Inflammatory macrophage treated with lipopolysaccharide for 1 hour (primary cell): ENCODE measurements around the gene ARL8B.
"Not testable (repeated sequence)": the region's sequence is repeated elsewhere in the genome, so short reads cannot be mapped to it uniquely, and the experiment has no call there.

ENCODE experiments used
- DNase-seq, 2 donors: peaks; one replicate each; pipeline ENCODE4 v3.0.0-alpha.2; 2020 to 2022

The ARL8B gene

DNA sequence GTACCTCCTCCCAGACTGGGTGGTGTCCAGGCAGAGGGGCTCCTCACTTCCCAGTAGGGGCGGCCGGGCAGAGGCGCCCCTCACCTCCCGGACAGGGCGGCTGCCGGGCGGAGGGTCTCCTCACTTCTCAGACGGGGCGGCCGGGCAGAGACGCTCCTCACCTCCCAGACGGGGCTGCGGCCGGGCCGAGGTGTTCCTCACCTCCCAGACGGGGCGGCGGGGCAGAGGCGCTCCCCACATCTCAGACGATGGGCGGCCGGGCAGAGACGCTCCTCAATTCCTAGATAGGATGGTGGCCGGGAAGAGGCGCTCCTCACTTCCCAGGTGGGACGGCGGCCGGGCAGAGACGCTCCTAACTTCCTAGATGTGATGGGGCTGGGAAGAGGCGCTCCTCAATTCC, 8.4 kb upstream of the ARL8B start:
- DNase-seq, result not testable (repeated sequence)

DNA sequence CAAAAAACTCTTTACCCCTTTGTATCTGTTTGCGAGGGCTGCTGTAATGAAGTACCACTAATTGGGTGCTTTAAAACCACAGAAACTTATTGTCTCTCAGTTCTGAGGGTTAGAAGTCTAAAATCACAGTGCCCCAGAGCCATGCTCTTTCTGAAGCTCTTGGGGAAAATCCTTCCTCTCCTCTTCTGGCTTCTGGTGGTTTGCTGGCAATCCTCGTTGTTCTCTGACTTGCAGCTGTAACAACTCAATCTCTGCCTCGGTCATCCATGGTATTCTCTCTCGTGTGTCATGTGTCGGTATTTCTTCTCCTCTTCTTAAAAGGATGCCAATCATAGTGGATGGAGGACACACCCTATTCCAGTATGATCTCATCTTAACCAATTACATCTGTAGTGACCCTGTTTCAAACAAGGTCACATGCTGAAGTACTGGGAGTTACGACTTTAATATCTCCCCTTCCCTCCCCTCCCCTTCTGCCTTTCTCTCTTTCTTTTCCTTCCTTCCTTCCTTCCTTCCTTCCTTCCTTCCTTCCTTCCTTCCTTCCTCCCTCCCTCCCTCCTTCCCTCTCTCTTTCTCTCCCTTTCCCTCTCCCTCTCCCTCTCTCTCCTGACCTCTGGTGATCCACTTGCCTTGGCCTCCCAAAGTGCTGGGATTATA, 6.5 kb upstream of the ARL8B start:
- no peak for DNase-seq

DNA sequence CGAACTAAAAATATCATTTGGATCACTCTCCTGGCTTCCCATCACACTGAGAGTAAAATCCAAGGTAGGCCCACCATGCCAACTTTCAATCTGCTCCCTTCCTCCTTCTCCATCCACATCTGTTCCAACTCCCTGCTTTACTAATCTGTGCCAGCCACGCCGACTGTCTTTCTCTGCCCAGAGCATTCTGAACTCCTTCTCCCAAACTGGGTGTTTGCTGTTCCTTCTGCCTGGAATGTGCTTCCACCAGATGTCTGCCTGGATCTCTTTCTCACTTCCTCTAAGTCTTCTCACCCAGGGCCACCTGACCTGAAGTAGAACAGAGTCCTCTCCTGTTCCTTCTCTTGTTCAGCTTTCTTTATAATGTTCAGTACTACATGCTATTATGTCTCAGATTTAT, 5.6 kb upstream of the ARL8B start:
- no peak for DNase-seq

DNA sequence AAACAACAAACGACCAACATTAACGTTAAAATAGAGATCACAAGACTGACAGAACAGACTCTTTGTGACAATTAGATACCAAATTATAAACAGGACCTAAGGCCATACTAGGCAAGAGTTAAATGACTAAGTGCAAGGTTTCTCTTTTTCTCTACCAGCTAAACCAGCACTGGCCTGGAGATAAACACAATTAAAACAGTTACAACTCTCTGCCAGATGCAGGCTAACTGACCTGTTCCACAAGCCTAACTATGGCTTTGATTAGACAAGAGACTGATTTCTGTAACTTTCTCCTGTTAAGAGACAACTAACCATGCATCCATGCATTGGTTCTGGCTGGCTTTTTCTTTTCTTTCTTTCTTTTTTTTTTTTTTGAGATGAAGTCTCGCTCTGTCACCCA, 1.6 kb upstream of the ARL8B start:
- DNase-seq, result no peak

DNA sequence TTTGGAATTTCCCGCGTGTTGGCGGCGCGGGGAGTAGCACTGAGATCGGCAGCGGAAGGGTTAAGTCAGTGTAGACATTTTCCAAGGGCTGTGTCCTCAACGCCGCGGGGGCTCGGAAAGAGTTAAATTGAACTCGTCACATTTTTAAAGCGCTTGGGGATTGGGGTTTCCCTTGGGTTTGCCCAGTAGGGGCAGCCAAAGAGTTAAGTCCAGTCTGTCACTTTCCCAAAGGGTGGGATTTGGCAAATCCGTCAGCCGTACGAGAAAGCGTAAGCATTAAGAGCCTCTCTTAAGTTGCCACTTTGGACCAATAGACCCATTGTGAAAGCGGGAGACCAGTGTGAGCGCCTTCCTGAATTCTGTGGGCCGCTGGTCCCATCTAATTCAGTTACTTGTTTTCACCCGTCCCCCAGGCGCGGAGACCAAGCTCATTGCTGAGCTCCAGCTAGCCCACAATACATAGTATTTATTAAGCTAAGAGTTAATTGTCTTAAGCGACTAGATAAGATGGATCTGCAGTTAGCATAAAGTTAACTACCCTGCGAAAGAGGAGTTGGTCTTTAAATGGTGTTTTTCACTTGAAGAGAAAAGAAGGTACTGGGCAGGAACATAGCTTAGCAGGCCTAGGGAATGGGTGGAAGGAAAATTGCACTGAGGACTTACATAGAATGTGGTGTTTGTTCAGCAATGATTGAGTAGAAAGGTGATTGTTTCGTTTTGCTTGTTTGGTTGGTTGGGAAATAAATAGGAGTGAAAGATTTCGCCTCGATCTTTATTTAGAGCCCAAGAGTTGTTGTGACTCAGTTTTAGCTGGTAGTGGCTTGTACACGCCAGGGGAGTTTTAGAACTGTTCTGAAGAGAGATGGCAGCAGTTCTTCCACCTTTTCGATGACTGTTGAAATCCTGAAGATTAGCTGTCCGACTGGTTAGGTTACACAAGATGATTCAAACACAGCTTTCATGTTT, 932 bp downstream of the ARL8B start:
- peak; percentile 89 to 95 for DNase-seq

DNA sequence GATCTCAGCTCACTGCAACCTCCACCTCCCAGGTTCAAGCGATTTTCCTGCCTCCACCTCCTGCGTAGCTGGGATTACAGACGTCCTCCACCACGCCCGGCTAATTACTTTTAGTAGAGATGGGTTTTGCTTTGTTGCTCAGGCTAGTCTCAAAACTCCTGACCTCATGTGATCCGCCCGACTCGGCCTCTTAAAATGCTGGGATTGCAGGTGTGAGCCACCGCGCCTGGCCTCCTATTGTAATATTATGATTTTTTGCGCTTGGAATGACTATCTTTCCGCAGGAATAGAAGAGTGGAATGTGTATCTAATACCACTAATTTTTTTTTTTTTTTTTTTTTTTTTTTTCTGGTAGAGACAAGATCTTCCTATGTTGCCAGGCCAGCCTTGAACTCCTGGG, 1.8 kb downstream of the ARL8B start:
- no peak for DNase-seq

DNA sequence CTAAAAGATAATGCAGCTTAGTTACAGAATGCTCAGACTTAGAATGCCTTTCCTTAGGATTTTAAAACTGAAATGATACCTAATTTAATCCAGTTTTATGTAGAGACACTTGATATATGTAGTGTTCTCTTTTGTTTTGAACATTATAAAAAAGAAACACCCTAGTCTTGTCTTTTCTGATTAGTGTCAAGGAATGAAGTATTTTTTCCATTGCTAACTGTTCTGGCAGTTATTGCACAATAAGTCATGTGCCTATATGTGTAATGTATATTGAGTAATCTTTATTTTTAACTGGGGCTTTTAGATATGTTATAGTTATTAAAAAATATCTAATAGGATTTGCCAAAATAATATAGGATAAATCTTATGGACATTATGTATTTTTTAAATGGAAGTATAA, 4.5 kb downstream of the ARL8B start:
- DNase-seq, result peak; percentile 78 to 82

DNA sequence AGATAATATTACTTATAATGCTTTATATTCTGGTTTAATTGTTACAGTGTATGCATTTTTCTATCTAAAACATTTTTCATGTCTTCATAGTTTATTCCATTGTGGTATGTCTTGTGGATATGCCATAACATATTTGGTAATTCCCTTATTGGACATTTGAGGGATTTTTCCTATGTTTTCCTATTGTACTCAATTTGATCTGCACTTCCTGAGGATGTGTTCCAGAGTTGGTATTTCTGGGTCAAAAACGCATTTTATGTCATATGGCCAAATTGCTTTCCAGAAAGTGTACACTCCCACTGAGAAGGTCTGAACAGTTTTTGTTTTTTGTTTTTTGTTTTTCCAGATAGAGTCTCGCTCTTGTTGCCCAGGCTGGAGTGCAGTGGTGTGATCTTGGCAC, 6.8 kb downstream of the ARL8B start:
- peak in 1 of 2 donors; percentile 66 for DNase-seq

DNA sequence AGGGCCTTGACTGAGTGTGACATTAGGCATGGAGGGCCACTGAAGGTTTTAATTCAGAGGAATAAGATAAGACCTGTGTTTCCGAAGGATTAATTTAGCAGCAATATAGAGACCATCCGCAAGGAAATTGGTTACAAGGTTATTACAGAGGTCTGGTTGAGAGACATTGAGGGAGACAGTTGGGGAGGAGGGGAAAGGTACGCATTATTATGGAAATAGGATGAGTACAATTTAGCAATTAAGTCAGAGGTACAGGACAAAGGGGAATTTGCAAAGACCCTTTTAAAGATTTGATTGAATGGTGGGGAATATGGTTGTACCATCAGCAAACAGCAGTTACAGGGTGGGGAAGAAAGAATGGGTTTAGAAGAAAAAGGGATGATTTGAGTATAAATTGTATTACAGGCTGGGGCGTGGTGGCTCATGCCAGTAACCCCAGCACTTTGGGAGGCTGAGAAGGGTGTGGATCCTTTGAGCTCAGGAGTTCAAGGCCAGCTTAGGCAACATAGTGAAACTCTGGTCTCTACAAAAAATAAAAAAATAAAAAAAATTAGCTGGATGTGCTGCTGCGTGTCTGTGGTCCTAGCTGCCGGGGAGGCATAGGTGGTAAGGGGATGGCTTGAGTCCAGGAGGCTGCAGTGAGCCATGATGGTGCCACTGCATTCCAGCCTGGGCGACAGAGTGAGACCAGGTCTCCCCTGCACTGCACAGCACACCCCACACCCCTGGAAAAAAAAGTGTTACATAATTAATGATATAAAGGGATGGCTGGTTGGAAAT, 11.3 kb downstream of the ARL8B start:
- DNase-seq, result no peak

DNA sequence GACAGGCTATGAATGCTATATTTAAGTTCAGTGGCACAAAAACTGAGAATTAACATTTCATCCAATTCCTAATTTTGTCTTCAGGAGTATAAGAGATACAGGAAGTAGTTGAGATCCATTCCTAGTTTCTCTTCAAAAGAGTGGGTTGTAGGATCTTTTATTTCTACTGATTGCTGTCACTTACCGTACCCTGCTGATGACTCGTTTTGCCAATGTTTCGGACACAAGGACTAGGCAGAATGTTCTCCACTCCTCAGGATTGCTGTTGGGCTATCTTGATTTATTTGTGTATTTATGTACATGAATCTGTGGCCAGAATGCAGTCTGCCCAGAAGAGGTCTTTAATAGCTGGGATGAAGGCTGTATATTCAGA, 11.9 kb downstream of the ARL8B start:
- no peak for DNase-seq

DNA sequence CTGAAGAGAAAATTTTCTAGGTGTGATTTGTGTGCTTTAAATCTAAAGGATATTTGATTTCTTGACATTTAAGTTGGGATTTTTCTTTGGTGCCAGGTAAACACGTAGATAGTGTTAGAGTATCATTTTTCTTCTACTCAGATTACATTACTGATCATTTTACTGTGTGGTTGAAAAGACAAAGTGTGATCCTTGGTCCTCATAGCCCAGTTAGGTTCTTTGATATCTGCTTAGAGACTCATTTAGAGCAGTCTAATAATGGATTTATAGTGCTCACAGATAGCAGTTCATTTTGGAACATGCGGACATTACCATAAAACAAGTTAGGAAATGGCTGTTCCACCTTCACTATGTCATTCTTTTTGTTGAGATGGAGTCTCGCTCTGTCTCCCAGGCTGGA, 12.4 kb downstream of the ARL8B start:
- no peak for DNase-seq

DNA sequence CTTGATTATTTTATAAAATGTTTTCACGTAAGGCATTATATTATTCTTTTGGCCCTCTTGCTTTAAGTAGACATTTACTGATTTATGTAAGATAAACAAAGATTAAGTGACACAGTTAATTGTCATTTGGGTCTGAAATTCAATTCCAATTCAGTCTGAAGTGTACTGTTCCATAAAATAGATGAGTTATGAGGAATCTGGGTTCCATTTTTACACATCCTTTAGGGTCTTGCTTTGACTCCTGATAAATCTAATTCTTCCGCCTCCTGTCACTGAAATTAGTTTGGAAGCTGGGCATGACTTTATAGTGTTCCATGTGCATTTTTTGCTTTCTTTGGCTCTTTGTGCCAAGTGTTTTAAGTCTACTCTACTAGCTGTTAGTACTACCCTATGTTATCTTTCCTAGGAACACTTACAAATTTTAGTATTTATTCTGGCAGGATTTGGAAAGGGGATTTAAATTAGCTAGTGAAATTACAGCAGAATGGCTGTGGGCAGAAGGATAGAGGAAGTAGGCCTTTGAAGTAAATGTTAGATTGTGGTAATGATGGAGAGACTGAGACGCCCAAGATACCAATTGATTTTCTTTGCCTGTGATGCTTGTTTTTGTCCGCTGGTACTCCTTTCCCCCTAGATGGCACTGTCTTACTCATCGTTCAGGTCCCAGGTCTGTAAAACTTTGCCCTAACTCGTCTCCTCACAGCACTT, 14.3 kb downstream of the ARL8B start:
- peak in 1 of 2 donors; percentile 65 for DNase-seq

DNA sequence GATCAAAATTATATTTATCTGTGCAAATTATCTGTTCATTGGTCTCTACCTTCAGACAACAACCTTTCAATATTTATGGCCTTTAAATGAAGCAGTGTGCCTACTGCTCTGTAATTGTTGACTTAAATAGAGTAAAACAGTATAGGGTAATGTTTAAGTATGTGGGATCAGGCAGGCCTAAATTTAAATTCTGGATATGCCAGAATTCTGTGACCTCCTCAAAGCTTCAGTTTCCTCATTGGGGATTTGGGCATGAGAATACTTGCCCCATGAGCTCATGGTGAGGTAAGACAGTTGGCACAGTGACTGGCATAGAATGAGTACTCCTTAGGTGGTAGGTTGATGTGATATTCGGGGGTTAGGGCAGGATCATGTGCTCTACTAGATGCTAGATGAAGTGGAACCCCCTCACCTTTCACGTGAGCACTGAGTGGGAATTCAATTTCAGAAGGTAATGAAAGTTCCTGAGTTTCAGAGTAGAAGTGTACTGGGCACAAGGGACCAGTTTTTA, 14.9 kb downstream of the ARL8B start:
- DNase-seq, result peak; percentile 67 to 84

DNA sequence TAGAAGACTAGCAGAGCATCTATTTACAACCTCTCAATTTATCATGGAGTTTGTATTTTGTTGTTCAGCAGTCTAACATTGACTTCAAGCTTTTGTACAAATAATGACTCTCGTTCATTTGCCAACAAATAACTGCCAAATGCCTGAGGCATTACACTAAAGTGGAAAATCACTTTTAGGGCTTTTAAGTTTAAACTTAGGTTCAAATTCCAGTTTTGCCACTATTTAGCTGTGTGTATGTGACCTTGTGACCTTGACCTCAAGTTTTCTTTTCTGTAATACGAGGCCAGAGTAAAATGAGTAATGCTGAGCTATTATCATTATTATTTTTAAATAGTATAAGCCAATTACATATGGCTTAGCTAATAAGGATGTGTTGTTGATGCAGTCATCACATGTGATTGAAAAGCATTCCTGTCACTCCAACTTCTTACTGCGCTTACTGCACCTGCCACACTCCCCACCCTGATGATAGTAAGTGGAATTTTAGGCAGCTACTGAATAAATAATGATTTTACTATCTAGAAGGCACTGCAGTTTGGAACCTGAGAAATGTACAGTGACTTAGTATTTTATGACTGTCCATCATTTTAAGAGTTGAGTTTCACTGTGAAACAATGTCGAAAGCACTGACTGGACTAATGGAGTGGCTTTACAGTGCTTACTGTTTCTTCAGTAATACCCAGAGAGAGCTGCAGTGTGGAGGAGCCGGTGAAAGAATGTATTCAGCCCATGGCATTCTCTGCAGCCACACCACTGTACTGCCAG, 16.3 kb downstream of the ARL8B start:
- DNase-seq, result no peak

DNA sequence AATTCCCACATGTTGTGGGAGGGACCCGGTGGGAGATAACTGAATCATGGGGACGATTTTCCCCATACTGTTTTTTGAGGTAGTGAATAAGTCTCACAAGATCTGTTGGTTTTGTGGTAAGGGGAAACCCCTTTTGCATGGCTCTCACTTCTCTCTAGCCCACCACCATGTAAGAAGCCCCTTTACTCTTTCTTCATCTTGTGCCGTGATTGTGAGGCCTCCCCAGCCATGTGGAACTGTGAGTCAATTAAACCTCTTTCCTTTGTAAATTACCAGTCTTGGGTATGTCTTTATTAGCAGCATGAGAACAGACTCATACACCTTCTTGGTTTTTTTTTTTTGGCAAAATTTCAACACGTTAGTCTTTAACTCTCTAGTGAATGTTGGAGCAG, 18.1 kb downstream of the ARL8B start:
- peak; percentile 86 to 97 for DNase-seq

DNA sequence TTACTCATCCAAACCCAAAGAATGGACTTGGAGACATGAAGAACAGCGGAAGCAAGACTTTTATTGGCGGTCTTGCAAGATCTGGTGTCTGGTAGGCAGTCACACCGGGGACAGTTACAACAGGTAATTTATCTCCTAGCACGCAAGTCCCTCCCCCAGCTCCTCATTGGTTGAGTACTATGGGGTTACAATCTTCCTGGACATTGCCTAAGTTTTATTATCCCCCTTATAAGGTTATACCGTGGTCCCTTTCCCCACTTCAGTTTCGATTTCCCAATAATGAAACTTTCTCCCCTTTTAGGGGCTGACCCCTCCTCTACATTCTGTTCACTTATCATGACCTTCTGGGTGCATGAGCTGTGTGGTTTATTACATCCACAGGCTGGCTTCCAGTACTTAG, 18.7 kb downstream of the ARL8B start:
- peak in 1 of 2 donors; percentile 57 for DNase-seq

DNA sequence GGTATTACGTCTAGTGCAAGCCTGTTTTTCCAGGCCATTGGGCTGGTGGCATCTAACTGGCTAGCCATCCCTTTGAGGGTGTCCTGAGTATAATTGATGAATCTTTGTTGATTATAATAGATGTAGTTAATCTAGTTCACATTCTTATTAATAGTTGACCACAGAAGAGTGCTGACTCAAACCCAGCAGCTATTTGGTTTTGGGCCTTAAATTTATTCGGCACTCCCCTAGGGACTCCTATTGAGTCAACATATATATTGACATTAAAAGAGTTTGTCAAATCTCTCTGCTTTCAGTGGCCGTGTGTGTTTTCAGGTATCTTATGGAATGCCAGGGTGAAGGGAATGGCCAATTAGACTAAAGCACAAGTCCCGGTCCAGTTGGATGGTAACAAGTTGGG, 19.7 kb downstream of the ARL8B start:
- no peak for DNase-seq

DNA sequence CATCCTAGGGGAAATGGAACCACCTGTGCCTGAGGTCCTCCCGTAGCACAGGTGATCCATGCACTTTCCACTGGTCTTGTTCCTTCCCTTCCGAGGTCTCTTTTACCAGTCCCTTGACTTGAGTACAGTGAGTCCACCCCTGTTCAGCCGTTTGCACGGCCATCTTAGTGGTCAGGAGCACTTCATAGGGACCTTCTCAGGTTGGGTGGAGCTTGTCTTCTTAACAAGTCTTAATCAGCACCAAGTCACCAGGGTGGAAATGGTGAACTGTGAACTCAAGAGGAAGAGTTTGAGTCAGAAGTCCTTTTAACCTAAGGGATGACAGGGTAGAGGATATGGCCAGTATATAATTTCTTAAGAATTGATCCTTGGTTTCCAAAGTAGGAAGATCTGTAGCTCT, 21.4 kb downstream of the ARL8B start:
- DNase-seq, result no peak

DNA sequence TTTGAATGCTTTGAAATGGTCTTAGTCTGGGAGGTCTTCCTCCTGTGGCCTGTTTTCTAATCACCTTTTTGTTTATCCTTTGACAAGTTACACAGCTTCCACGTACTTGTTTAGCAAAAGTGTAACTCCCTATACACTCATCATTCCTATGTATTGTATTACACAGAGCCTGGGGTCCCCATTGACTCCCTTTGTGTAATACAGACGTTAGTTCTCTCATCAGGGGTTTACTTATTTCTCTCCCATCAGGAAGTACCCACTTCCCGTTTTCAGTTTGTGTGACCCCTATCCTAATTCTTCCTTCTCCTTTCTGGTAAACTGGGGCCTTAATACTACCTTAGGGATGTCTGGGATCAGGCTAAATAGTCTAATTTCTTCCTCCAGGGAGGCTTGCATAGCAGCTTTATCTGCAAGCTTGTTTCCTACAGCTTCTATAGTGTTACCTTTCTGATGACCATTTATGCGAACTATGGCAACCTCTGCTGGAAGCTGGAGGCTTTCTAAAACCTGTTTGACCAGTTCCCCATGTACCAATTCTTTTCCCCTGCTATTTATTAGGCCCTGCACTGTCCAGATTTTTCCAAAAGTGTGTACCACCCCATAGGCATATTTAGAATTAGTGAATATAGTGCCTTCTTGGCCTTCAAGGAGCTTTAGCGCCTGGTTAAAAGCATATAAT, 22.4 kb downstream of the ARL8B start:
- DNase-seq, result peak; percentile 83 to 96

DNA sequence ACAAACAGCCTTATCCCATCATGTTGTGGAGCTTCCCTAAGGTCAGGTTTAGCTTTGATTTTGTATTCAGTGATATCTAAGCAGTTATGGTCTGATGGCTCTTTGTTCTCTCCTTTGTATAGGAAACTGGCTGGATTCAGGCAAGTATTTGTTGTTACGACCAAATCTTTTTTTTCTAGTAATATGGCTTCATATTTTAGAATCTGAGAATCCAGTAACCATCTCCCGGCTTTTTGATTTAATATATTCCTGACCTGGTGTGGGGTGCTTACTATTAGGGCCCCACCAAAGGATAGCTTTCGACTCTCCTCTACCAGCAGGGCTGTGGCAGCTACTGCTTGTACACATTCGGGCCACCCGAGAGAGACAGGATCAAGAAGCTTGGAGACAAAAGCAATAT, 23.0 kb downstream of the ARL8B start:
- no peak for DNase-seq

DNA sequence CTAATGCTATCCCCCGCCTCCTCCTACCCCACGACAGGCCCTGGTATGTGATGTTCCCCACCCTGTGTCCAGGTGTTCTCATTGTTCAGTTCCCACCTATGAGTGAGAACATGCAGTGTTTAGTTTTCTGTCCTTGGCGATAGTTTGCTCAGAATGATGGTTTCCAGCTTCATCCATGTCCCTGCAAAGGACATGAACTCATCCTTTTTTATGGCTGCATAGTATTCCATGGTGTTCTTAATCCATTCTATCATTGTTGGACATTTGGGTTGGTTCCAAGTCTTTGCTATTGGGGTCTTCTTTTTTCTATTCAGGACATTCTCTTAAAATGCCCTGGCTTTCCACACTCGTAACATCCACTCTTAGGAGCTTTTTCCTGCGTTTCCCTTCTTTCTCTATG, 25.1 kb downstream of the ARL8B start:
- not testable (repeated sequence) for DNase-seq
